GM23248 (cell line): ENCODE data around the gene SRRM1. TPM values are rescaled to one million over a fixed set of nuclear protein-coding genes. Genes with fewer than 3 reads are reported as not detected.
"Not testable (repeated sequence)": the region's sequence is repeated elsewhere in the genome, so short reads cannot be mapped to it uniquely, and the experiment has no call there.

Source experiments
- DNase-seq: peaks from one replicate; pipeline ENCODE4 v3.0.0-alpha.2; 2015
- H2AFZ ChIP-seq: fragments of 200-600 bp; sonication (generic); 2 replicates; pipeline ENCODE4 v1.6.1; 2016; ENCODE audit warnings: antibody characterized with exemption
- H3F3A ChIP-seq: fragments of 200-600 bp; sonication (generic); 2 replicates; pipeline ENCODE4 v1.6.1; 2016; ENCODE audit warnings: mild to moderate bottlenecking, antibody characterized with exemption, mixed run types; ENCODE audit not compliant: insufficient read depth
- H3K27ac ChIP-seq: fragments of 200-600 bp; sonication (generic); 2 replicates; pipeline ENCODE4 v1.5.1; 2016; ENCODE audit warnings: mild to moderate bottlenecking
- H3K27me3 ChIP-seq: fragments of 200-600 bp; sonication (generic); replicated peaks from 2 replicates; pipeline ENCODE4 v1.6.1; 2016; ENCODE audit warnings: mild to moderate bottlenecking; ENCODE audit not compliant: insufficient read depth
- H3K36me3 ChIP-seq: fragments of 200-600 bp; sonication (generic); 2 replicates; pipeline ENCODE4 v1.6.1; 2016; ENCODE audit warnings: low read depth, mild to moderate bottlenecking
- H3K4me1 ChIP-seq: fragments of 200-600 bp; sonication (generic); 2 replicates; pipeline ENCODE4 v1.6.1; 2016; ENCODE audit warnings: mild to moderate bottlenecking; ENCODE audit not compliant: insufficient read depth
- H3K4me2 ChIP-seq: fragments of 200-600 bp; sonication (generic); one replicate; pipeline ENCODE4 v1.6.1; 2016; ENCODE audit warnings: mild to moderate bottlenecking; ENCODE audit not compliant: unreplicated experiment
- H3K4me3 ChIP-seq: fragments of 200-600 bp; sonication (generic); 2 replicates; pipeline ENCODE4 v1.5.1; 2016; ENCODE audit warnings: mild to moderate bottlenecking
- H3K79me2 ChIP-seq: fragments of 200-600 bp; sonication (generic); 2 replicates; pipeline ENCODE4 v1.6.1; 2016; ENCODE audit warnings: mild to moderate bottlenecking; ENCODE audit not compliant: insufficient read depth
- H3K9ac ChIP-seq: fragments of 200-600 bp; sonication (generic); 2 replicates; pipeline ENCODE4 v1.6.1; 2016; ENCODE audit warnings: mild to moderate bottlenecking
- H3K9me2 ChIP-seq: fragments of 200-600 bp; sonication (generic); 2 replicates; pipeline ENCODE4 v1.6.1; 2016; ENCODE audit warnings: mixed run types, mild to moderate bottlenecking, moderate library complexity; ENCODE audit not compliant: insufficient read depth
- H3K9me3 ChIP-seq: fragments of 200-600 bp; sonication (generic); one replicate; pipeline ENCODE4 v1.6.1; 2017; ENCODE audit warnings: low read depth
- H4K20me1 ChIP-seq: fragments of 200-600 bp; sonication (generic); 2 replicates; pipeline ENCODE4 v1.6.0; 2016; ENCODE audit not compliant: insufficient read depth
- EZH2 ChIP-seq: fragments of 200-600 bp; sonication (generic); IDR thresholded peaks from 2 replicates; pipeline ENCODE4 v1.6.1; 2018; ENCODE audit warnings: antibody characterized with exemption, mild to moderate bottlenecking; ENCODE audit not compliant: insufficient read depth, poor library complexity, severe bottlenecking
- EZH2phosphoT487 ChIP-seq: fragments of 200-600 bp; sonication (generic); IDR thresholded peaks from 2 replicates; pipeline ENCODE4 v1.6.1; 2018; ENCODE audit warnings: antibody characterized with exemption, moderate library complexity, mild to moderate bottlenecking, low read depth; ENCODE audit not compliant: insufficient read depth
- WGBS, 2 experiments: methylation state at CpG; one replicate each; pipeline ENCODE4 v1.1.6; 2015 to 2017; ENCODE audit warnings: low lambda C conversion rate in 2 of 2, low coverage in 1 of 2; ENCODE audit errors: missing lambda C conversion rate in 2 of 2; 5-methylcytosine and 5-hydroxymethylcytosine counted together
- in situ Hi-C: fragments of 300-500 bp; cut with MboI; formaldehyde crosslinking; loops from 2 replicates; pipeline ENCODE4 v1.15.0; 2020
- polyA plus RNA-seq: library from polyadenylated mRNA; unstranded; fragments of >200 nt; fragmentation: Nextera tagmentation; extraction: Ambion mirVana; gene quantifications from 2 replicates; pipeline ENCODE4 v1.2.1, GENCODE V29; 2016
- small RNA-seq: library from RNA; depleted of rRNA; stranded (forward); fragments of <200 nt; gene quantifications from one replicate; pipeline ENCODE3, GENCODE V24; 2014; ENCODE audit warnings: low read depth, low replicate concordance
- total RNA-seq: library from RNA; depleted of rRNA; stranded (reverse); fragments of >200 nt; shearing (Covaris generic); gene quantifications from 2 replicates; pipeline ENCODE4 v1.2.3, GENCODE V29; 2014; rRNA removed

Gene SRRM1
- total and polyA plus RNA-seq, 2 experiments from 2014 or later: 36.1 to 143 TPM

GRCh38 chr1:24717887-24718650 is 75.0 kb downstream of the SRRM1 start:
- Histone ChIP-seq H3K9me2 (no peaks in the 10 kb centered on the region), H3K27me3 (no peaks in the 10 kb centered on the region), H3K79me2 (peaks cover 27% of the 10 kb centered on the region; the same call in 1 of the 2 replicates), H3K27ac (peak overlapping the region; percentile 82), H3K9me3 (no peaks in the 10 kb centered on the region), H3F3A (peaks cover 52% of the 10 kb centered on the region), H3K9ac (no peak overlapping the region), H3K4me3 (no peak overlapping the region), H3K4me2 (no peak overlapping the region), H3K36me3 (no peaks in the 10 kb centered on the region), H3K4me1 (peaks cover 59% of the 10 kb centered on the region), H2AFZ (no peak overlapping the region), H4K20me1 (no peaks in the 10 kb centered on the region)
- in situ Hi-C loops: no loop called here
- 94 to 96% methylated on average over 8 of the region's 8 CpGs for WGBS, 2 experiments
- DNase-seq: no peak
- TF ChIP-seq EZH2phosphoT487 (no peak), EZH2 (no peak)

DNA sequence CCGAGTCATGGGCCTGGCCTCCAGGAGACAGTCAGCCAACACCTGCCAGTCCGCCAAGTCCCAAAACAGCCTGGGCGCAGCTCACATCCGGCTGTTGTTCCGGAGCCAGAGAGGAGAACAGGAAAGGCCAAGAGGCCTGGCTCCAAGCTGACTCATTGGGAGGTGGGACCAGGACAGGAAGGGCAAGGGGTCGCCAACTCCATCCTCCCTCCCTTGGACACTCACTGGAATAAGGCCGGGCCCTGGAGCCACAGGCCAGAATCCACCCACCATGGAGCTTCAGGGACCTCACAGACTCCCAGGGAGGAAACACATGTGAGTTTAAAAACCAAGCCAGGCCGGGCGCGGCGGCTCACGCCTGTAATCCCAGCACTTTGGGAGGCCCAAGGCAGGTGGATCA is 77.0 kb downstream of the SRRM1 start:
- Histone ChIP-seq H3K79me2 (peaks cover 19% of the 10 kb centered on the region; the same call in 1 of the 2 replicates), H3K9me2 (no peaks in the 10 kb centered on the region), H3K4me3 (no peak overlapping the region), H3K9me3 (no peaks in the 10 kb centered on the region), H3K27me3 (no peaks in the 10 kb centered on the region), H3K4me2 (peak overlapping the region; percentile 58), H3K27ac (peak overlapping the region; percentile 82), H3F3A (peaks cover 40% of the 10 kb centered on the region), H3K9ac (peak overlapping the region; percentile 44), H4K20me1 (no peaks in the 10 kb centered on the region), H3K4me1 (peaks cover 52% of the 10 kb centered on the region), H2AFZ (0 out of 2 replicates have a peak overlapping the region, but pooled peaks have one; percentile 4), H3K36me3 (no peaks in the 10 kb centered on the region)
- peak; percentile 91 for DNase-seq
- in situ Hi-C loops: no loop called here
- WGBS, 2 experiments: 13 to 16% methylated on average over 11 to 12 of the region's 12 CpGs
- TF ChIP-seq EZH2 (no peak), EZH2phosphoT487 (no peak)

DNA sequence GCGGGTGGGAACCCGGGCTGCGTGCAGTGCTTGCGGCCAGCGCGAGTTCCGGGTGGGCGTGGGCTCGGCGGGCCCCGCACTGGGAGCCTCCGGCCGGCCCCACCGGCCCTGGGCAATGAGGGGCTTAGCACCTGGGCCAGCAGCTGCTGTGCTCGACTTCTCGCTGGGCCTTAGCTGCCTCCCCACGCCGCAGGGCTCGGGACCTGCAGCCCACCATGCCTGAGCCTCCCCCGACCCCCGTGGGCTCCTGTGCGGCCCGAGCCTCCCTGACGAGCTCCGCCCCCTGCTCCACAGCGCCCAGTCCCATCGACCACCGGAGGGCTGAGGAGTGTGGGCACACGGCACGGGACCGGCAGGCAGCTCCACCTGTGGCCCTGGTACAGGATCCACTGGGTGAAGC is 78.4 kb downstream of the SRRM1 start:
- Histone ChIP-seq H3K27ac (no peak overlapping the region), H2AFZ (no peak overlapping the region), H3K9ac (no peak overlapping the region), H3K4me1 (peaks cover 47% of the 10 kb centered on the region), H3K4me3 (no peak overlapping the region), H3K27me3 (no peaks in the 10 kb centered on the region), H3K9me3 (no peaks in the 10 kb centered on the region), H3K79me2 (peaks cover 22% of the 10 kb centered on the region; the same call in 1 of the 2 replicates), H3K4me2 (no peak overlapping the region), H4K20me1 (no peaks in the 10 kb centered on the region), H3F3A (peaks cover 30% of the 10 kb centered on the region), H3K9me2 (no peaks in the 10 kb centered on the region), H3K36me3 (no peaks in the 10 kb centered on the region)
- DNase-seq: no peak
- in situ Hi-C loops: no loop called here
- TF ChIP-seq EZH2phosphoT487 (no peak), EZH2 (no peak)
- 80 to 87% methylated on average over 1 to 28 of the region's 31 CpGs for WGBS, 2 experiments

- H3K36me3 ChIP-seq, H2AFZ ChIP-seq, in situ Hi-C loops, H3K4me2 ChIP-seq, H3K4me3 ChIP-seq, H3K9me3 ChIP-seq, H3K9me2 ChIP-seq, H3K27ac ChIP-seq, H3K9ac ChIP-seq, H3K27me3 ChIP-seq, H4K20me1 ChIP-seq: not testable (repeated sequence)
- Histone ChIP-seq H3K79me2 (peaks cover 14% of the 10 kb centered on the region; the same call in 1 of the 2 replicates), H3F3A (peaks cover 34% of the 10 kb centered on the region), H3K4me1 (peaks cover 53% of the 10 kb centered on the region)
- 90 to 91% methylated on average over 21 of the region's 21 CpGs for WGBS, 2 experiments
- DNase-seq: peak; percentile 16
These were observed 79.3 kb downstream of the SRRM1 start for GRCh38 chr1:24722073-24723035.

Small RNAs within 50 kb of the gene (small RNA-seq; reads per million reads assigned to genes)
- gene RF00019: not detected

Other genes with a start within 250 kb of the SRRM1 start
- gene STPG1, start 229.5 kb upstream of the SRRM1 start, total RNA-seq: 2.4 and 7.9 TPM in 2 replicates
- gene STPG1, start 229.5 kb upstream of the SRRM1 start, polyA plus RNA-seq: 9.2 and 12.8 TPM in 2 replicates
- gene NIPAL3, start 227.5 kb upstream of the SRRM1 start, total RNA-seq: 71.5 and 78.4 TPM in 2 replicates
- 55.9 and 59.5 TPM in 2 replicates for gene NIPAL3, start 227.5 kb upstream of the SRRM1 start, polyA plus RNA-seq
- 10.1 and 10.8 TPM in 2 replicates for gene RCAN3, start 140.5 kb upstream of the SRRM1 start, total RNA-seq
- 7.9 and 8.6 TPM in 2 replicates for gene RCAN3, start 140.5 kb upstream of the SRRM1 start, polyA plus RNA-seq
- gene NCMAP, start 87.2 kb upstream of the SRRM1 start, total RNA-seq: not detected in 2 replicates
- gene NCMAP, start 87.2 kb upstream of the SRRM1 start, polyA plus RNA-seq: not detected in 2 replicates
- gene CLIC4, start 102.1 kb downstream of the SRRM1 start, total RNA-seq: 1,589 and 1,665 TPM in 2 replicates
- 1,380 and 1,381 TPM in 2 replicates for gene CLIC4, start 102.1 kb downstream of the SRRM1 start, polyA plus RNA-seq